Epithelial cell of proximal tubule (primary cell): ENCODE data around the gene CUTC. TPM values are rescaled to one million over a fixed set of nuclear protein-coding genes. Genes with fewer than 3 reads are reported as not detected.
A peak's percentile ranks its signal among the peaks of the same experiment; 100 is the strongest.

Experiments
- DNase-seq: peaks from one replicate; pipeline ENCODE4 v3.0.0-alpha.2; 2011; ENCODE audit warnings: low read depth
- H3K4me3 ChIP-seq: 2 replicates; pipeline ENCODE4 v1.5.1; 2011; ENCODE audit warnings: low read depth, mild to moderate bottlenecking, low read length
- total RNA-seq: library from RNA; depleted of rRNA; stranded (reverse); fragments of >200 nt; gene quantifications from 2 replicates; pipeline ENCODE4 v1.2.3, GENCODE V29; 2015
- TF ChIP-seq, protein P1 (sequence below): conservative IDR thresholded peaks from 2 replicates; pipeline ENCODE4 v1.5.1; 2012; ENCODE audit warnings: low read depth, mild to moderate bottlenecking, low read length

Gene CUTC
- total RNA-seq, 1 donor from 2014 or later = 18.8 TPM

DNA sequence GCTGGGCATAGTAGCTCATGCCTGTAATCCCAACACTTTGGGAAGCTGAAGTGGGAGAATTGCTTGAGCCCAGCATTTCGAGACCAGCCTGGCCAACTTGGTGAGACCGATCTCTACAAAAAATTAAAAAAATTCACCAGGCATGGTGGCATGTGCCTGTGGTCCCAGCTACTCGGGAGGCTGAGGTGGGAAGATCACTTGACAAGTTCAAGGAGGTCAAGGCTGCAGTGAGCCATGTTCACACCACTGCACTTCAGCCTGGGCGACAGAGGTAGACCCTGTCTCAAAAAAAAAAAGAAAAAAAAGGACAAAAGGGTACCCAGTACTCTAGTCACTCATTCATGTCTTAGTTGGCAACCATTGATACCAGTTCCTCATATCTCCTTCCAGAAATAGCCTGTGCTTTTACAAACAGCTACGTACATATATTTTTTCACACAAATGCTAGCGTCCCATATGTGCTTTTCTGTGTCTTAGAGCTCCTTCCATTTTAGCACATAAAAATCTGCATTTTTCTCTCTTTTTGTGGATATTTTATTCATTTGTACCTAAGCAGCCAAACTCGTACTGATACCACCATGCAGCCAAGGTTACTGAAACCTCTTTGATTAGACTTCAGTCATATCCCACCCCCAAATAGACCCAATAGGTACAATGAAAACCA is 55.9 kb downstream of the CUTC start:
- DNase-seq = no peak
- no peak overlapping the region for H3K4me3 ChIP-seq
- TF ChIP-seq, protein P1, sequence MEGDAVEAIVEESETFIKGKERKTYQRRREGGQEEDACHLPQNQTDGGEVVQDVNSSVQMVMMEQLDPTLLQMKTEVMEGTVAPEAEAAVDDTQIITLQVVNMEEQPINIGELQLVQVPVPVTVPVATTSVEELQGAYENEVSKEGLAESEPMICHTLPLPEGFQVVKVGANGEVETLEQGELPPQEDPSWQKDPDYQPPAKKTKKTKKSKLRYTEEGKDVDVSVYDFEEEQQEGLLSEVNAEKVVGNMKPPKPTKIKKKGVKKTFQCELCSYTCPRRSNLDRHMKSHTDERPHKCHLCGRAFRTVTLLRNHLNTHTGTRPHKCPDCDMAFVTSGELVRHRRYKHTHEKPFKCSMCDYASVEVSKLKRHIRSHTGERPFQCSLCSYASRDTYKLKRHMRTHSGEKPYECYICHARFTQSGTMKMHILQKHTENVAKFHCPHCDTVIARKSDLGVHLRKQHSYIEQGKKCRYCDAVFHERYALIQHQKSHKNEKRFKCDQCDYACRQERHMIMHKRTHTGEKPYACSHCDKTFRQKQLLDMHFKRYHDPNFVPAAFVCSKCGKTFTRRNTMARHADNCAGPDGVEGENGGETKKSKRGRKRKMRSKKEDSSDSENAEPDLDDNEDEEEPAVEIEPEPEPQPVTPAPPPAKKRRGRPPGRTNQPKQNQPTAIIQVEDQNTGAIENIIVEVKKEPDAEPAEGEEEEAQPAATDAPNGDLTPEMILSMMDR = no peak

- DNase-seq = peak; percentile 60
- TF ChIP-seq, protein P1 = no peak
- H3K4me3 ChIP-seq = no peak overlapping the region
Observed at GRCh38 chr10:99788598-99789256, 56.7 kb downstream of the CUTC start.

DNA sequence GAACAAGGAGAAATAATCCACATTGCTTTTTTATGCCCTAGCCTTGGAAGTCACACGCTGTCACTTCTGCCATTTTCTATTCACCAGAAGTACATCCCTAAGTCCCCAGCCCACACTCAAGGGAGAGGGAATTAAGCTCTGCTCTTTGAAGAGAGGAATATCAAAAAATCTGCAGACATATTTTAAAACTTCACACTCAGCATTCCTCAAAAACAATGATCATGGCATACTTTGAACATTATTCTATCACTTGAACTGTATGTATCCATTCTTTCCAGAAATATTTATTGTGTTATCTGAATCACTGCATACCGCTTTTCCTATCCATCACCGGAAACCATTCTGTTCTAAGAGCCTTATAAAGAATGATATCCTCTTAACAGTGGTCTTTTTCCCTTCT is 59.8 kb downstream of the CUTC start:
- TF ChIP-seq, protein P1 = no peak
- no peak overlapping the region for H3K4me3 ChIP-seq

GRCh38 chr10:99793819-99794218 is 61.8 kb downstream of the CUTC start:
- H3K4me3 ChIP-seq = no peak overlapping the region
- TF ChIP-seq, protein P1 = no peak
- DNase-seq = no peak

More for the DNA sequence above, 59.8 kb downstream of the CUTC start:
- no peak for DNase-seq

GRCh38 chr10:99796928-99797327 is 64.9 kb downstream of the CUTC start:
- TF ChIP-seq, protein P1 = no peak
- no peak overlapping the region for H3K4me3 ChIP-seq
- no peak for DNase-seq

DNA sequence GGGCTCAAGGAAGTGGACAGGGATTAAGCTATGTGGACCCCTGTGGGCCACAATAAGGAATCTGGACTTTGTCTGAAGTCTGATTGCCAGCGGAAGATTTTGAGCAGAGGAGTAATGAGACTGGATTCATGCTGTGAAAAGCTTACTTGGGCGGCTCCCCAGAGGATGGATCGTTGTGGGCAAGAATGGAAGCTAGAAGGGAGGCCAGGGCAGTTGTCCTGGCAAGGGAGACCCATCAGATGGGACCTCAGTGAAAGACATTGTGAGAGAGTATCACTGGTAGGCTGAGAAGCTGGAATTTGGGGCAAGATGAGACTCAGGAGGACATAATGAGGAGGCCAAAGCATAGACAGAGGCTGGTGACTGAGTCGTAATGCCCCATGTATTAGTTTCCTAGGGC is 66.0 kb downstream of the CUTC start:
- TF ChIP-seq, protein P1 = no peak
- no peak overlapping the region for H3K4me3 ChIP-seq
- no peak for DNase-seq

- H3K4me3 ChIP-seq = no peak overlapping the region
- no peak for DNase-seq
- TF ChIP-seq, protein P1 = no peak
Observed at GRCh38 chr10:99798920-99799319, 66.9 kb downstream of the CUTC start.
